Trophoblast cell (in vitro differentiated cells and primary cell): Measurements from ENCODE around the gene KLHL30.

Experiments
- DNase-seq, 2 donors: peaks; one replicate each; pipeline ENCODE4 v3.0.0-alpha.2; 2016
- H2AFZ ChIP-seq: 2 replicates; pipeline ENCODE4 v1.6.1; 2013; ENCODE audit warnings: low read length, moderate library complexity, mild to moderate bottlenecking; ENCODE audit not compliant: insufficient read depth, poor library complexity
- H2AK5ac ChIP-seq: 2 replicates; pipeline ENCODE4 v1.6.1; 2013; ENCODE audit warnings: mild to moderate bottlenecking, low read length
- H2BK120ac ChIP-seq: 2 replicates; pipeline ENCODE4 v1.6.1; 2013; ENCODE audit warnings: low read length, mild to moderate bottlenecking, moderate library complexity; ENCODE audit not compliant: insufficient read depth, poor library complexity
- H2BK12ac ChIP-seq: 2 replicates; pipeline ENCODE4 v1.6.1; 2013; ENCODE audit warnings: mild to moderate bottlenecking, low read length, moderate library complexity
- H2BK5ac ChIP-seq: 2 replicates; pipeline ENCODE4 v1.6.1; 2013; ENCODE audit warnings: low read length, low read depth, moderate library complexity, mild to moderate bottlenecking; ENCODE audit not compliant: poor library complexity
- H3K14ac ChIP-seq: 2 replicates; pipeline ENCODE4 v1.6.1; 2013; ENCODE audit warnings: mild to moderate bottlenecking, low read length
- H3K18ac ChIP-seq: 2 replicates; pipeline ENCODE4 v1.6.1; 2013; ENCODE audit warnings: mild to moderate bottlenecking, low read length
- H3K23ac ChIP-seq: 2 replicates; pipeline ENCODE4 v1.6.1; 2013; ENCODE audit warnings: low read length
- H3K27ac ChIP-seq: 2 replicates; pipeline ENCODE4 v1.5.1; 2013; ENCODE audit warnings: low read depth, mild to moderate bottlenecking, inconsistent platforms, low read length, moderate library complexity
- H3K27me3 ChIP-seq: 2 replicates; pipeline ENCODE4 v1.6.1; 2013; ENCODE audit warnings: inconsistent platforms, mild to moderate bottlenecking, low read length, moderate library complexity; ENCODE audit not compliant: insufficient read depth
- H3K36me3 ChIP-seq, 2 experiments: 1 replicate in 1 of 2; 2 replicates in 1 of 2; pipeline ENCODE4 v1.6.1; 2013; ENCODE audit warnings: low read length in 2 of 2, mild to moderate bottlenecking in 2 of 2, moderate library complexity in 1 of 2; ENCODE audit not compliant: insufficient read depth in 2 of 2, control insufficient read depth in 1 of 2
- H3K4ac ChIP-seq: 2 replicates; pipeline ENCODE4 v1.6.1; 2013; ENCODE audit warnings: low read depth, mild to moderate bottlenecking, low read length, moderate library complexity
- H3K4me1 ChIP-seq, 2 experiments: 1 replicate in 1 of 2; 2 replicates in 1 of 2; pipeline ENCODE4 v1.6.1; 2013; ENCODE audit warnings: low read length in 2 of 2, mild to moderate bottlenecking in 2 of 2, moderate library complexity in 1 of 2; ENCODE audit not compliant: insufficient read depth in 2 of 2, control insufficient read depth in 1 of 2
- H3K4me2 ChIP-seq: 2 replicates; pipeline ENCODE4 v1.6.1; 2013; ENCODE audit warnings: inconsistent platforms, mild to moderate bottlenecking, low read length, moderate library complexity
- H3K4me3 ChIP-seq: 2 replicates; pipeline ENCODE4 v1.5.1; 2013; ENCODE audit warnings: mild to moderate bottlenecking, low read depth, low read length, inconsistent platforms
- H3K79me1 ChIP-seq: one replicate; pipeline ENCODE4 v1.6.1; 2013; ENCODE audit warnings: low read length
- H3K79me2 ChIP-seq: 2 replicates; pipeline ENCODE4 v1.6.1; 2013; ENCODE audit warnings: low read length, mild to moderate bottlenecking; ENCODE audit not compliant: control insufficient read depth, insufficient read depth, poor library complexity
- H3K9ac ChIP-seq: 2 replicates; pipeline ENCODE4 v1.6.1; 2013; ENCODE audit warnings: mild to moderate bottlenecking, low read length
- H3K9me3 ChIP-seq: 2 replicates; pipeline ENCODE4 v1.6.1; 2013; ENCODE audit warnings: low read depth, mild to moderate bottlenecking, control low read depth, inconsistent platforms, low read length; ENCODE audit not compliant: insufficient read depth
- H4K12ac ChIP-seq: 2 replicates; pipeline ENCODE4 v1.6.1; 2013; ENCODE audit warnings: low read depth, mild to moderate bottlenecking, low read length, moderate library complexity
- H4K8ac ChIP-seq: 2 replicates; pipeline ENCODE4 v1.6.1; 2013; ENCODE audit warnings: low read depth, mild to moderate bottlenecking, low read length, moderate library complexity
- H4K91ac ChIP-seq: one replicate; pipeline ENCODE4 v1.6.1; 2013; ENCODE audit warnings: low read depth, mild to moderate bottlenecking, low read length, moderate library complexity
- WGBS: extraction: QIAGEN DNeasy Blood & Tissue Kit; methylation state at CpG from one replicate; pipeline ENCODE4 v1.1.7; 2013; ENCODE audit warnings: missing lambda C conversion rate; ENCODE audit not compliant: insufficient read length, insufficient coverage; ENCODE audit errors: extremely low coverage; 5-methylcytosine and 5-hydroxymethylcytosine counted together

KLHL30 gene

DNA sequence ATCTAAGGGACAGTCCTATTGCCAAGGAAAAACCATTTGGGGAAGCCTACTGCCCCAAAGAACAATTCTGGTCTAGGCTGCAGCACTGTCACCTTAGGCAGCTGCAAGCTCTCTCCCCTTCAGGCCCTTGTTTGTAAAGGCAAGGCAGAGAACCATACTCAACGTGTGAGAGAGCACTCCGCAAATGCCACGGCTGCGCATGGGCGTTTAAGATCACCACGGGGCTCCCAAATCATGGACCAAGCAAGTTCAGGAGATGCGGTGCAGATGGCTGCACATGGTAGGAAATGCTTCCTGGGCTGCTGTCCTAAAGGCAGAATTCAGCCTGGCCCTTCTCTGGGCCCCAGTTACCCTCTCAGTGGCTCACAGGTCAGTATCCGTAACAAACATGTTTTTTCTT is 35.8 kb downstream of the KLHL30 start:
- H3K79me2 ChIP-seq, result no peaks in the 10 kb centered on the region
- no peak overlapping the region for H4K91ac ChIP-seq
- no peak overlapping the region for H3K23ac ChIP-seq
- no peak overlapping the region for H3K9ac ChIP-seq
- no peak overlapping the region for H3K4me3 ChIP-seq
- H3K36me3 ChIP-seq, result peaks cover 45 to 57% of the 10 kb centered on the region in 2 experiments
- no peak overlapping the region for H2AK5ac ChIP-seq
- H2BK5ac ChIP-seq, result no peak overlapping the region
- H3K14ac ChIP-seq, result no peak overlapping the region
- H3K27me3 ChIP-seq, result no peaks in the 10 kb centered on the region
- no peak overlapping the region for H3K18ac ChIP-seq
- WGBS, result no CpG with 5 or more reads among the region's 8 CpGs
- H3K27ac ChIP-seq, result no peak overlapping the region
- H3K4me1 ChIP-seq, result peaks cover 5 to 7% of the 10 kb centered on the region in 2 experiments
- H4K8ac ChIP-seq, result no peak overlapping the region
- H2BK12ac ChIP-seq, result no peak overlapping the region
- no peak for DNase-seq
- peaks cover 1% of the 10 kb centered on the region for H3K79me1 ChIP-seq
- H2BK120ac ChIP-seq, result no peak overlapping the region
- H3K4ac ChIP-seq, result no peak overlapping the region
- no peak overlapping the region for H3K4me2 ChIP-seq
- no peak overlapping the region for H4K12ac ChIP-seq
- no peaks in the 10 kb centered on the region for H3K9me3 ChIP-seq
- no peak overlapping the region for H2AFZ ChIP-seq

DNA sequence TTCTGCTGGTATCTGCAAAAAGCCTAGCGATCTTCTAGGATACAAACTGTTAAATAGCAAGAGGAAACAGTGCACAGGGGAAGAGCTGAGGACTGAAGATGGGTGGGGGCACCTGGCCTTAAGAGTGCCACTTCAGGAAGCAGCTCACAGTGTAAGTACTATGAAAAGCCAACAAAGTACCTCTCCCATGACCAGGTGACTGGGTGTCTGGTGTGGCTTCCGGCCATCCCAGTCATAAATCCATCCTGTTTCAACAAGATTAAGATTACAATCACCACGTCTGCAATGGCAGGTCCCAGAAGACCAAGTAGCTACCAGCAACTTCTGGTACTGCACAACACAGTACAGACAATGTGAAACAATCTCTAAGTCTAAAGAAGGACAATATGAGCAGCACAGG is 36.2 kb downstream of the KLHL30 start:
- Histone ChIP-seq H4K12ac (no peak overlapping the region), H3K79me2 (no peaks in the 10 kb centered on the region), H3K4me1 (peaks cover 5 to 7% of the 10 kb centered on the region in 2 experiments), H4K91ac (no peak overlapping the region), H3K27ac (no peak overlapping the region), H3K4me3 (no peak overlapping the region), H2BK5ac (no peak overlapping the region), H3K4ac (no peak overlapping the region), H3K23ac (no peak overlapping the region), H3K4me2 (no peak overlapping the region), H2AK5ac (no peak overlapping the region), H3K9ac (no peak overlapping the region), H3K14ac (no peak overlapping the region), H4K8ac (no peak overlapping the region), H3K79me1 (peaks cover 1% of the 10 kb centered on the region), H3K18ac (no peak overlapping the region), H2AFZ (no peak overlapping the region), H2BK120ac (no peak overlapping the region), H3K27me3 (no peaks in the 10 kb centered on the region), H3K36me3 (peaks cover 44 to 57% of the 10 kb centered on the region in 2 experiments), H3K9me3 (no peaks in the 10 kb centered on the region), H2BK12ac (no peak overlapping the region)
- no peak for DNase-seq
- WGBS, result no CpG with 5 or more reads among the region's 3 CpGs

DNA sequence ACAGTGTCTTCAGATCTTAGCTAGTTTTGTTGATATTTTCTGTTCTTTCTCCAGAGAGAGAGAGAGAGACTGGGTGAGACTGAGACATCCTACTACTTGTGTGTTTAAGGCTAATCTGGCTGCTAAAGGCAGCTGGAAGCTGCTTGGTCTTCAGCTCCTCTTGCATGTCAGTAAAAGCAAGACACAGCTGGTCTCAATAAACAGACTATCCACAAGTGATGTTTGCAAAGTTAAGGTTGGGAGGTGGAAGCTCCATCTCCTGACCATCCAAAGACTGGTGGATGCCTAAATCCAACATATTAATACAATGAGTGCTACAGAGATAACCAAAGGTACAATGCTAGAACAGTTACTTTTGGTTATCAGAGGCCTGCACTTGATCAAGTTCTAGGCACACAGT is 38.1 kb downstream of the KLHL30 start:
- no peak overlapping the region for H4K12ac ChIP-seq
- no peak overlapping the region for H3K18ac ChIP-seq
- no peak overlapping the region for H2AK5ac ChIP-seq
- no peak overlapping the region for H3K27ac ChIP-seq
- no peak overlapping the region for H3K23ac ChIP-seq
- no peak overlapping the region for H2BK12ac ChIP-seq
- peaks cover 45 to 59% of the 10 kb centered on the region in 2 experiments for H3K36me3 ChIP-seq
- no peak overlapping the region for H2BK5ac ChIP-seq
- H2BK120ac ChIP-seq, result no peak overlapping the region
- no peak overlapping the region for H4K91ac ChIP-seq
- H2AFZ ChIP-seq, result no peak overlapping the region
- H3K9me3 ChIP-seq, result no peaks in the 10 kb centered on the region
- H3K9ac ChIP-seq, result no peak overlapping the region
- no peak overlapping the region for H3K14ac ChIP-seq
- H3K79me2 ChIP-seq, result no peaks in the 10 kb centered on the region
- H3K79me1 ChIP-seq, result no peaks in the 10 kb centered on the region
- no peak overlapping the region for H3K4me2 ChIP-seq
- H3K4me1 ChIP-seq, result no peaks in the 10 kb centered on the region
- no peak overlapping the region for H4K8ac ChIP-seq
- H3K4ac ChIP-seq, result no peak overlapping the region
- no peak for DNase-seq
- no peak overlapping the region for H3K4me3 ChIP-seq
- no peaks in the 10 kb centered on the region for H3K27me3 ChIP-seq

DNA sequence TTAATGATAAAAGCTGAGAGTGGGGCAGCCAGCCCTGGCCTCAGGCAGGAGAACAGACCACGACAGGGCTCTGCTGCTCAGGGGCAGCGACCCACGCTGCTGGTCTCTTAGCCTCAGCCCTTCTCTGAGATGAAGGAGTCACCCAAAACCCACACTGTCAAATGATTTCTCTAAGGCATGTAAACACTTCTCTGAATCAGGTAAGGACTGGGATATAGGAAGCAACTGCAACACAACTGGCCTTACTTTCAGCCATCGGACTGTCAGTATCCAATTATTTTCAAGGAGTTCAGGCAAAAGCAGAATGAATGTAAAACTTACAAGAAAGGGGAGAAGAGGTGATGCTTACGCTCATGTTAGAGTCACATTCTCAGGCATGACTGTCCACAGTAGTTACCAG is 42.1 kb downstream of the KLHL30 start:
- Histone ChIP-seq H3K9ac (no peak overlapping the region), H2AK5ac (no peak overlapping the region), H3K4me2 (no peak overlapping the region), H2BK5ac (no peak overlapping the region), H3K79me2 (no peaks in the 10 kb centered on the region), H3K79me1 (no peaks in the 10 kb centered on the region), H2AFZ (no peak overlapping the region), H4K12ac (no peak overlapping the region), H3K4ac (no peak overlapping the region), H4K8ac (no peak overlapping the region), H3K4me3 (no peak overlapping the region), H3K36me3 (peaks cover 39 to 59% of the 10 kb centered on the region in 2 experiments), H3K4me1 (no peaks in the 10 kb centered on the region), H3K9me3 (no peaks in the 10 kb centered on the region), H3K27ac (no peak overlapping the region), H3K23ac (no peak overlapping the region), H4K91ac (no peak overlapping the region), H3K14ac (no peak overlapping the region), H2BK120ac (no peak overlapping the region), H3K18ac (no peak overlapping the region), H2BK12ac (no peak overlapping the region), H3K27me3 (no peaks in the 10 kb centered on the region)
- WGBS, result no CpG with 5 or more reads among the region's 5 CpGs
- DNase-seq, result no peak
